ENCODE data around the gene ARHGEF40.

- no peak for TF ChIP-seq SREBF2 (IDR thresholded peaks at IDR 0.05)
- TF ChIP-seq RAD21 (conservative IDR thresholded peaks at IDR 0.05 in 1 of 2, IDR thresholded peaks at IDR 0.05 in 1 of 2) = no peak
- TF ChIP-seq MYC (IDR thresholded peaks at IDR 0.05; ENCODE audit: borderline replicate concordance, low read length) = no peak
- no peak for TF ChIP-seq NR3C1 (IDR thresholded peaks at IDR 0.05)
- TF ChIP-seq EP300 (IDR thresholded peaks at IDR 0.05) = no peak
- TF ChIP-seq E2F6 (IDR thresholded peaks at IDR 0.05; ENCODE audit: borderline replicate concordance, low read depth) = no peak
- no peak for TF ChIP-seq POLR2A (IDR thresholded peaks at IDR 0.05; ENCODE audit: low read length)
- no peak for TF ChIP-seq CTCF (IDR thresholded peaks at IDR 0.05)
- no peak for TF ChIP-seq MAZ (IDR thresholded peaks at IDR 0.05; ENCODE audit: borderline replicate concordance, low read depth, low read length)
- no peak for TF ChIP-seq RNF2 (IDR thresholded peaks at IDR 0.05; ENCODE audit: borderline replicate concordance, low read depth)
- TF ChIP-seq BHLHE40 (IDR thresholded peaks at IDR 0.05; ENCODE audit: low read depth, low read length) = no peak
- TF ChIP-seq SMC3 (IDR thresholded peaks at IDR 0.05) = no peak
These were observed 13.6 kb downstream of the ARHGEF40 start for GRCh38 chr14:21083565-21084325.

All from A549 (cell line).